K562 (cell line): ENCODE measurements around the gene PPP1R36. TPM values are rescaled to one million over a fixed set of nuclear protein-coding genes. Genes with fewer than 3 reads are reported as not detected.

Experiments
- CBFA2T2 ChIP-seq: fragments of 450-650 bp; conservative IDR thresholded peaks from 2 replicates; pipeline ENCODE4 v1.6.1; 2017; ENCODE audit warnings: mild to moderate bottlenecking
- NEUROD1 ChIP-seq: fragments of 150-350 bp; IDR thresholded peaks from 2 replicates; pipeline ENCODE4 v1.6.1; 2014; ENCODE audit warnings: borderline replicate concordance, low read length, low read depth; ENCODE audit not compliant: partially characterized antibody
- REST ChIP-seq, 2 experiments: fragments of 450-650 bp; formaldehyde crosslinking in 1 of 2; IDR thresholded peaks; 2 replicates each; pipeline versions ENCODE4 v1.4.0 to v1.6.1; 2014 to 2020; ENCODE audit warnings: mild to moderate bottlenecking in 2 of 2, borderline replicate concordance in 1 of 2, low read depth in 1 of 2
- polyA plus RNA-seq, 8 experiments: library from polyadenylated mRNA; depleted of rRNA in 4 of 8; stranded (reverse) in 5 of 8; unstranded in 3 of 8; fragments of >200 nt; fragmentation: Nextera tagmentation in 2 of 8; fragmentation: Illumina TruSeq in 1 of 8; extraction: Ambion mirVana in 2 of 8; extraction: Trizol in 1 of 8; gene quantifications; 2 replicates each; pipeline versions ENCODE4 v1.2.1 to v1.2.3, GENCODE V29; 2011 to 2014; ENCODE audit warnings: inconsistent platforms in 1 of 8, missing spikeins in 1 of 8
- total RNA-seq, 7 experiments: library from RNA; depleted of rRNA in 6 of 7; stranded (reverse); fragments of >200 nt in 6 of 7; fragmentation: Illumina TruSeq in 2 of 7; extraction: Trizol in 2 of 7; gene quantifications; 2 replicates each; pipeline versions ENCODE4 v1.2.1 to v1.2.3, GENCODE V29; 2011 to 2021; ENCODE audit warnings: low replicate concordance in 1 of 7

PPP1R36 gene
- total and polyA plus RNA-seq, 9 of the 15 experiments (the other 6 are each of a cell fraction or from before 2014, with no cell fraction given), result 0.29 TPM; not detected in 8

GRCh38 chr14:64503434-64504309 lies 46.1 kb upstream of the PPP1R36 start, which contains the start of gene ZBTB25 (continued):
- TF ChIP-seq REST (IDR thresholded peaks at IDR 0.05; ENCODE audit: borderline replicate concordance), result peak; percentile 53
- peak; percentile 34; the same call in 1 of the 2 replicates for TF ChIP-seq REST (CRISPR knock-in tag; IDR thresholded peaks at IDR 0.05; ENCODE audit: low read depth)
- TF ChIP-seq NEUROD1, result no peak
- no peak for TF ChIP-seq CBFA2T2
